Measurements from ENCODE around the gene KRTAP10-2. TPM values are rescaled to one million over a fixed set of nuclear protein-coding genes. Genes with fewer than 3 reads are reported as not detected.

The KRTAP10-2 gene
- total RNA-seq, 1 experiment from 2014 or later, result not detected

- H3K18ac ChIP-seq (ENCODE audit: insufficient read length, low read depth, low read length), result no peak overlapping the region
- H4K91ac ChIP-seq (ENCODE audit: insufficient read length, low read depth, low read length), result no peak overlapping the region
- H3K4me1 ChIP-seq (ENCODE audit: insufficient read depth, low read length), result no peaks in the 10 kb centered on the region
- H2AFZ ChIP-seq (ENCODE audit: low read length), result no peak overlapping the region
- no peak overlapping the region for H4K8ac ChIP-seq (replicated peaks; ENCODE audit: insufficient read length, low read depth, low read length)
- Mint-ChIP-seq H3K9me3 (peaks cover 0 to 5% of the 10 kb centered on the region in 2 experiments; a peak in 2 of 5 replicates), H3K27me3 (ENCODE audit: low read depth) (no peaks in the 10 kb centered on the region; the same call in 1 of the 2 replicates), H3K4me3 (no peak overlapping the region; a peak in 1 of 5 replicates), H3K4me1 (no peaks in the 10 kb centered on the region), H3K36me3 (ENCODE audit: insufficient read depth in 1 of 3, low read depth in 3 of 3) (0 out of 7 replicates have a peak, but pooled peaks cover 0 to 5% (median 0%) of the 10 kb centered on the region in 3 experiments), H3K27ac (no peak overlapping the region)
- H3K79me1 ChIP-seq (ENCODE audit: insufficient read depth, low read depth, low read length, poor library complexity, severe bottlenecking), result no peaks in the 10 kb centered on the region
- H3K4me2 ChIP-seq (ENCODE audit: insufficient read depth, insufficient read length, low read length), result no peak overlapping the region
- no peak overlapping the region for H3K27ac ChIP-seq (ENCODE audit: insufficient read length, low read depth, low read length)
- H3K4ac ChIP-seq (ENCODE audit: low read depth, low read length), result no peak overlapping the region
- H2BK5ac ChIP-seq (ENCODE audit: insufficient read length, low read length), result no peak overlapping the region
- no peaks in the 10 kb centered on the region for H3K79me2 ChIP-seq (ENCODE audit: insufficient read depth, low read length)
- H3K56ac ChIP-seq (ENCODE audit: insufficient read length, low read depth, low read length), result no peak overlapping the region
- no peak overlapping the region for H4K5ac ChIP-seq (ENCODE audit: insufficient read length, low read depth, low read length)
- H2BK15ac ChIP-seq (ENCODE audit: low read depth, low read length), result no peak overlapping the region
- DNase-seq, result no peak
- H2BK120ac ChIP-seq (ENCODE audit: low read depth, low read length, poor library complexity, severe bottlenecking), result no peak overlapping the region
- no peak overlapping the region for H3K9ac ChIP-seq (ENCODE audit: extremely low read depth, insufficient read length, low read length)
- H3K23ac ChIP-seq (ENCODE audit: insufficient read length, low read depth, low read length), result no peak overlapping the region
- no peaks in the 10 kb centered on the region for H4K20me1 ChIP-seq (ENCODE audit: control insufficient read depth, insufficient read depth, insufficient read length)
- H3T11ph ChIP-seq (ENCODE audit: low read length), result no peak overlapping the region
- H3K23me2 ChIP-seq (ENCODE audit: insufficient read length, low read depth, low read length, poor library complexity, severe bottlenecking), result no peaks in the 10 kb centered on the region
- no peak overlapping the region for H3K14ac ChIP-seq (ENCODE audit: insufficient read depth, low read length)
- H3K9me3 ChIP-seq (ENCODE audit: control insufficient read depth, low read depth, low read length), result no peaks in the 10 kb centered on the region
- no peaks in the 10 kb centered on the region for H3K27me3 ChIP-seq (ENCODE audit: insufficient read depth, low read length)
- no peak overlapping the region for H2BK12ac ChIP-seq (ENCODE audit: insufficient read length, low read depth, low read length)
- no peak for TF ChIP-seq CTCF (conservative IDR thresholded peaks at IDR 0.05)
- WGBS (ENCODE audit: extremely low coverage, insufficient read length, low lambda C conversion rate), result no CpG with 5 or more reads among the region's 14 CpGs
- no peak overlapping the region for H2BK20ac ChIP-seq (ENCODE audit: low read depth, low read length, poor library complexity, severe bottlenecking)
- H2AK5ac ChIP-seq (ENCODE audit: insufficient read length, low read length), result no peak overlapping the region
Measured at GRCh38 chr21:44539046-44539445, 12.3 kb downstream of the KRTAP10-2 start.
